Effector memory CD4-positive, alpha-beta T cell (primary cell): ENCODE data around the gene VKORC1.

ENCODE experiments used
- DNase-seq, 3 donors: peaks; one replicate each; pipeline ENCODE4 v3.0.0-alpha.2; 2020
- H3K27ac ChIP-seq: 2 replicates; pipeline ENCODE4 v1.7.0; 2013; ENCODE audit warnings: mild to moderate bottlenecking, low read length, moderate library complexity; ENCODE audit not compliant: insufficient read depth, poor library complexity, severe bottlenecking
- H3K27me3 ChIP-seq: replicated peaks from 2 replicates; pipeline ENCODE4 v1.7.0; 2013; ENCODE audit warnings: mild to moderate bottlenecking, low read length; ENCODE audit not compliant: insufficient read depth, control insufficient read depth, poor library complexity, severe bottlenecking
- H3K36me3 ChIP-seq: 2 replicates; pipeline ENCODE4 v1.7.0; 2013; ENCODE audit warnings: mild to moderate bottlenecking, low read length, moderate library complexity; ENCODE audit not compliant: control insufficient read depth, insufficient read depth
- H3K4me1 ChIP-seq: 2 replicates; pipeline ENCODE4 v1.7.0; 2013; ENCODE audit warnings: low read length, mild to moderate bottlenecking; ENCODE audit not compliant: control insufficient read depth, insufficient read depth, poor library complexity, severe bottlenecking
- H3K4me3 ChIP-seq: 2 replicates; pipeline ENCODE4 v1.7.0; 2013; ENCODE audit warnings: low read length, low read depth, mild to moderate bottlenecking; ENCODE audit not compliant: insufficient read depth, poor library complexity, severe bottlenecking
- H3K9me3 ChIP-seq: 2 replicates; pipeline ENCODE4 v1.7.0; 2013; ENCODE audit warnings: mild to moderate bottlenecking, low read length, moderate library complexity; ENCODE audit not compliant: control insufficient read depth

Gene VKORC1

GRCh38 chr16:31076319-31076718 is 18.3 kb downstream of the VKORC1 start:
- no peaks in the 10 kb centered on the region for H3K27me3 ChIP-seq
- no peaks in the 10 kb centered on the region for H3K9me3 ChIP-seq
- H3K36me3 ChIP-seq, result peaks cover 44% of the 10 kb centered on the region
- H3K27ac ChIP-seq, result no peak overlapping the region
- peaks cover 20% of the 10 kb centered on the region for H3K4me1 ChIP-seq
- no peak for DNase-seq
- no peak overlapping the region for H3K4me3 ChIP-seq

- peak overlapping the region; percentile 91 for H3K4me3 ChIP-seq
- H3K27ac ChIP-seq, result peak overlapping the region; percentile 92
- no peaks in the 10 kb centered on the region for H3K27me3 ChIP-seq
- H3K36me3 ChIP-seq, result peaks cover 36% of the 10 kb centered on the region
- DNase-seq, result no peak
- H3K9me3 ChIP-seq, result no peaks in the 10 kb centered on the region
- peaks cover 20% of the 10 kb centered on the region for H3K4me1 ChIP-seq
These were observed 19.8 kb downstream of the VKORC1 start for GRCh38 chr16:31074814-31075183.

GRCh38 chr16:31073970-31074813 is 20.4 kb downstream of the VKORC1 start, which contains the start of the genes ZNF646 and ZNF668:
Gene ZNF646, plus strand, starts transcription at chr16:31074422. Its CDS starts 1,903 bp downstream, at chr16:31076325.
Gene ZNF668, minus strand, starts transcription at chr16:31074240. Its CDS starts 9,781 bp downstream, at chr16:31064459.
- Histone ChIP-seq H3K4me1 (peaks cover 20% of the 10 kb centered on the region), H3K9me3 (no peaks in the 10 kb centered on the region), H3K36me3 (peaks cover 32% of the 10 kb centered on the region), H3K4me3 (peak within 1 kb of the TSS; percentile 91), H3K27me3 (no peaks in the 10 kb centered on the region), H3K27ac (peak within 1 kb of the TSS; percentile 92)
- peak; percentile 96 to 98 (median 97) for DNase-seq

- Histone ChIP-seq H3K27me3 (no peaks in the 10 kb centered on the region), H3K4me3 (peak overlapping the region; percentile 91), H3K36me3 (peaks cover 24% of the 10 kb centered on the region), H3K27ac (peak overlapping the region; percentile 92), H3K9me3 (no peaks in the 10 kb centered on the region), H3K4me1 (peaks cover 20% of the 10 kb centered on the region)
- peak; percentile 77 to 80 (median 79) for DNase-seq
These were observed 21.2 kb downstream of the VKORC1 start for GRCh38 chr16:31073142-31073969.

- H3K4me1 ChIP-seq, result peaks cover 20% of the 10 kb centered on the region
- no peak for DNase-seq
These were observed 22.0 kb downstream of the VKORC1 start for GRCh38 chr16:31072540-31073141.

GRCh38 chr16:31071861-31072260 is 22.7 kb downstream of the VKORC1 start:
- DNase-seq, result no peak
- Histone ChIP-seq H3K9me3 (no peaks in the 10 kb centered on the region), H3K27ac (peak overlapping the region; percentile 92), H3K27me3 (no peaks in the 10 kb centered on the region), H3K4me3 (no peak overlapping the region), H3K36me3 (peaks cover 9% of the 10 kb centered on the region), H3K4me1 (peaks cover 20% of the 10 kb centered on the region)

More at GRCh38 chr16:31072540-31073141, 22.0 kb downstream of the VKORC1 start:
- peaks cover 16% of the 10 kb centered on the region for H3K36me3 ChIP-seq
- H3K27me3 ChIP-seq, result no peaks in the 10 kb centered on the region
- peak overlapping the region; percentile 92 for H3K27ac ChIP-seq
- no peaks in the 10 kb centered on the region for H3K9me3 ChIP-seq
- peak overlapping the region; percentile 91 for H3K4me3 ChIP-seq

- Histone ChIP-seq H3K27me3 (no peaks in the 10 kb centered on the region), H3K4me1 (peaks cover 27% of the 10 kb centered on the region), H3K27ac (no peak overlapping the region), H3K36me3 (no peaks in the 10 kb centered on the region), H3K4me3 (no peak overlapping the region), H3K9me3 (no peaks in the 10 kb centered on the region)
- DNase-seq, result no peak
These were observed 27.3 kb downstream of the VKORC1 start for GRCh38 chr16:31067342-31067741.

GRCh38 chr16:31064882-31065461 is 29.6 kb downstream of the VKORC1 start:
- no peak overlapping the region for H3K4me3 ChIP-seq
- H3K36me3 ChIP-seq, result peaks cover 14% of the 10 kb centered on the region
- DNase-seq, result no peak
- no peaks in the 10 kb centered on the region for H3K9me3 ChIP-seq
- peaks cover 22% of the 10 kb centered on the region for H3K4me1 ChIP-seq
- no peak overlapping the region for H3K27ac ChIP-seq
- no peaks in the 10 kb centered on the region for H3K27me3 ChIP-seq

GRCh38 chr16:31063843-31064611 is 30.6 kb downstream of the VKORC1 start:
- peak overlapping the region; percentile 27 for H3K4me3 ChIP-seq
- H3K27ac ChIP-seq, result no peak overlapping the region
- peak in 1 of 3 donors; percentile 5 for DNase-seq

More at GRCh38 chr16:31063843-31064611, 30.6 kb downstream of the VKORC1 start:
- Histone ChIP-seq H3K36me3 (peaks cover 14% of the 10 kb centered on the region), H3K4me1 (peaks cover 22% of the 10 kb centered on the region), H3K9me3 (no peaks in the 10 kb centered on the region), H3K27me3 (no peaks in the 10 kb centered on the region)
